IgD-negative memory B cell (primary cell): Measurements from ENCODE around the gene B3GNT3. TPM values are rescaled to one million over a fixed set of nuclear protein-coding genes. Genes with fewer than 3 reads are reported as not detected.
"Not testable (repeated sequence)": the region's sequence is repeated elsewhere in the genome, so short reads cannot be mapped to it uniquely, and the experiment has no call there.

Source experiments
- H3K27ac Mint-ChIP-seq, 3 donors: one replicate each; pipeline ENCODE4 v1.8.0; 2020 to 2022; ENCODE audit warnings: mild to moderate bottlenecking in 3 of 3, mixed read lengths in 3 of 3, moderate library complexity in 1 of 3
- H3K27me3 Mint-ChIP-seq: one replicate; pipeline ENCODE4 v1.8.0; 2021; ENCODE audit warnings: mixed read lengths
- H3K36me3 Mint-ChIP-seq: one replicate; pipeline ENCODE4 v1.8.0; 2020; ENCODE audit warnings: mild to moderate bottlenecking, mixed read lengths
- H3K4me1 Mint-ChIP-seq, 3 donors: one replicate each; pipeline ENCODE4 v1.8.0; 2020 to 2022; ENCODE audit warnings: mixed read lengths in 3 of 3, mild to moderate bottlenecking in 1 of 3
- H3K4me3 Mint-ChIP-seq, 4 donors: one replicate each; pipeline ENCODE4 v1.8.0; 2020 to 2022; ENCODE audit warnings: mild to moderate bottlenecking in 4 of 4, mixed read lengths in 4 of 4, moderate library complexity in 3 of 4
- H3K9me3 Mint-ChIP-seq, 3 donors: one replicate each; pipeline ENCODE4 v1.8.0; 2020 to 2021; ENCODE audit warnings: mixed read lengths in 3 of 3, mild to moderate bottlenecking in 1 of 3
- polyA plus RNA-seq: library from polyadenylated mRNA; unstranded; fragments of 300-500 nt; fragmentation: Illumina TruSeq; gene quantifications from one replicate; pipeline ENCODE4 v1.2.3, GENCODE V29; 2021

B3GNT3 gene
- polyA plus RNA-seq, 1 donor from 2014 or later: not detected

- peaks cover 42 to 52% (median 48%) of the 10 kb centered on the region in 3 donors for H3K4me1 Mint-ChIP-seq
- no peaks in the 10 kb centered on the region for H3K9me3 Mint-ChIP-seq
- peaks cover 4% of the 10 kb centered on the region for H3K27me3 Mint-ChIP-seq
- peaks cover 18% of the 10 kb centered on the region for H3K36me3 Mint-ChIP-seq
- no peak overlapping the region for H3K27ac Mint-ChIP-seq
- H3K4me3 Mint-ChIP-seq: peak overlapping the region in 1 of 4 donors; percentile 59
Observed at GRCh38 chr19:17757125-17757524, 37.8 kb upstream of the B3GNT3 start.

GRCh38 chr19:17758515-17758914 lies 36.4 kb upstream of the B3GNT3 start:
- Mint-ChIP-seq H3K4me3 (peak overlapping the region in 1 of 4 donors; percentile 62), H3K36me3 (peaks cover 18% of the 10 kb centered on the region), H3K9me3 (no peaks in the 10 kb centered on the region), H3K27me3 (peaks cover 4% of the 10 kb centered on the region), H3K4me1 (peaks cover 42 to 54% (median 48%) of the 10 kb centered on the region in 3 donors), H3K27ac (peak overlapping the region in 2 of 3 donors; percentile 46 to 70)

- Mint-ChIP-seq H3K9me3 (no peaks in the 10 kb centered on the region), H3K36me3 (peaks cover 21% of the 10 kb centered on the region), H3K27ac (peak overlapping the region in 2 of 3 donors; percentile 39 to 75), H3K27me3 (no peaks in the 10 kb centered on the region), H3K4me1 (peaks cover 32 to 38% (median 34%) of the 10 kb centered on the region in 3 donors), H3K4me3 (peak overlapping the region in 2 of 4 donors; percentile 17 to 28)
Observed at GRCh38 chr19:17761148-17761547, 33.8 kb upstream of the B3GNT3 start.

GRCh38 chr19:17762505-17763229 lies 32.3 kb upstream of the B3GNT3 start:
- Mint-ChIP-seq H3K4me1 (peaks cover 32 to 39% (median 32%) of the 10 kb centered on the region in 3 donors), H3K27me3 (no peaks in the 10 kb centered on the region), H3K36me3 (peaks cover 25% of the 10 kb centered on the region), H3K27ac (peak overlapping the region; percentile 17 to 84 (median 48)), H3K4me3 (no peak overlapping the region), H3K9me3 (no peaks in the 10 kb centered on the region)

GRCh38 chr19:17764348-17764747 lies 30.6 kb upstream of the B3GNT3 start:
- H3K36me3 Mint-ChIP-seq: peaks cover 16% of the 10 kb centered on the region
- H3K27me3 Mint-ChIP-seq: no peaks in the 10 kb centered on the region
- H3K9me3 Mint-ChIP-seq: no peaks in the 10 kb centered on the region
- H3K27ac Mint-ChIP-seq: peak overlapping the region in 2 of 3 donors; percentile 26 to 94
- peaks cover 23 to 30% (median 29%) of the 10 kb centered on the region in 3 donors for H3K4me1 Mint-ChIP-seq
- no peak overlapping the region for H3K4me3 Mint-ChIP-seq

GRCh38 chr19:17765069-17765618 lies 29.8 kb upstream of the B3GNT3 start:
- peaks cover 15% of the 10 kb centered on the region for H3K36me3 Mint-ChIP-seq
- no peaks in the 10 kb centered on the region for H3K27me3 Mint-ChIP-seq
- H3K4me1 Mint-ChIP-seq: peaks cover 19 to 22% (median 21%) of the 10 kb centered on the region in 3 donors
- H3K4me3 Mint-ChIP-seq: peak overlapping the region in 2 of 4 donors; percentile 20 to 87
- H3K9me3 Mint-ChIP-seq: no peaks in the 10 kb centered on the region
- H3K27ac Mint-ChIP-seq: peak overlapping the region; percentile 26 to 94 (median 46)

- Mint-ChIP-seq H3K9me3 (no peaks in the 10 kb centered on the region), H3K4me3 (peak overlapping the region in 3 of 4 donors; percentile 10 to 90 (median 85)), H3K4me1 (peaks cover 10 to 12% (median 12%) of the 10 kb centered on the region in 3 donors), H3K27me3 (no peaks in the 10 kb centered on the region), H3K27ac (peak overlapping the region; percentile 2 to 93 (median 64)), H3K36me3 (peaks cover 11% of the 10 kb centered on the region)
Observed at GRCh38 chr19:17766543-17767131, 28.3 kb upstream of the B3GNT3 start.

- Mint-ChIP-seq H3K9me3 (no peaks in the 10 kb centered on the region), H3K27ac (no peak overlapping the region), H3K36me3 (peaks cover 15% of the 10 kb centered on the region)
Observed at GRCh38 chr19:17767559-17767958, 27.4 kb upstream of the B3GNT3 start.

GRCh38 chr19:17770613-17771012 lies 24.3 kb upstream of the B3GNT3 start:
- H3K36me3 Mint-ChIP-seq: peaks cover 13% of the 10 kb centered on the region
- no peak overlapping the region for H3K27ac Mint-ChIP-seq

More at GRCh38 chr19:17767559-17767958, 27.4 kb upstream of the B3GNT3 start:
- H3K27me3 Mint-ChIP-seq: no peaks in the 10 kb centered on the region
- H3K4me1 Mint-ChIP-seq: peaks cover 9 to 12% (median 10%) of the 10 kb centered on the region in 3 donors
- no peak overlapping the region for H3K4me3 Mint-ChIP-seq

GRCh38 chr19:17772172-17772571 lies 22.8 kb upstream of the B3GNT3 start:
- Mint-ChIP-seq H3K4me1 (peaks cover 14% of the 10 kb centered on the region in 3 donors), H3K27ac (no peak overlapping the region), H3K27me3 (no peaks in the 10 kb centered on the region), H3K4me3 (no peak overlapping the region), H3K9me3 (no peaks in the 10 kb centered on the region), H3K36me3 (peaks cover 9% of the 10 kb centered on the region)

More at GRCh38 chr19:17770613-17771012, 24.3 kb upstream of the B3GNT3 start:
- H3K27me3 Mint-ChIP-seq: no peaks in the 10 kb centered on the region
- peaks cover 8 to 10% (median 8%) of the 10 kb centered on the region in 3 donors for H3K4me1 Mint-ChIP-seq
- H3K4me3 Mint-ChIP-seq: no peak overlapping the region
- H3K9me3 Mint-ChIP-seq: no peaks in the 10 kb centered on the region

GRCh38 chr19:17775245-17775927 lies 19.6 kb upstream of the B3GNT3 start:
- Mint-ChIP-seq H3K27me3 (no peaks in the 10 kb centered on the region), H3K9me3 (no peaks in the 10 kb centered on the region), H3K4me1 (peaks cover 14 to 20% (median 17%) of the 10 kb centered on the region in 3 donors), H3K36me3 (peaks cover 9% of the 10 kb centered on the region), H3K27ac (peak overlapping the region; percentile 75 to 99 (median 98)), H3K4me3 (peak overlapping the region in 2 of 4 donors; percentile 30 to 90)

- no peaks in the 10 kb centered on the region for H3K9me3 Mint-ChIP-seq
- H3K4me3 Mint-ChIP-seq: peak overlapping the region; percentile 61 to 93 (median 73)
- peaks cover 14 to 20% (median 17%) of the 10 kb centered on the region in 3 donors for H3K4me1 Mint-ChIP-seq
- no peaks in the 10 kb centered on the region for H3K27me3 Mint-ChIP-seq
- H3K36me3 Mint-ChIP-seq: peaks cover 9% of the 10 kb centered on the region
- H3K27ac Mint-ChIP-seq: peak overlapping the region; percentile 91 to 99 (median 98)
Observed at GRCh38 chr19:17775991-17776803, 18.7 kb upstream of the B3GNT3 start.

- not testable (repeated sequence) for H3K27me3 Mint-ChIP-seq, H3K36me3 Mint-ChIP-seq, H3K9me3 Mint-ChIP-seq
- Mint-ChIP-seq H3K27ac (peak overlapping the region; percentile 37 to 82 (median 46)), H3K4me1 (peaks cover 14 to 20% (median 17%) of the 10 kb centered on the region in 3 donors), H3K4me3 (peak overlapping the region in 2 of 4 donors; percentile 52 to 73)
Observed at GRCh38 chr19:17777840-17778239, 17.1 kb upstream of the B3GNT3 start.
